K562 (cell line): ENCODE measurements around the gene ROBO2. TPM values are rescaled to one million over a fixed set of nuclear protein-coding genes. Genes with fewer than 3 reads are reported as not detected.

Experiments
- ATAC-seq: fragments of 200-7000 bp; cut with Tn5 transposase; 3 replicates; pipeline ENCODE4 v1.9.1; 2020; ENCODE audit warnings: moderate library complexity
- BruUV-seq: library from RNA; stranded (reverse); fragments of 400-500 nt; replicated peaks from 2 replicates; lab custom pipeline; 2021; lab: Mats Ljungman, UMichigan
- CTCF ChIA-PET: fragments of 300-600 bp; formaldehyde crosslinking; extraction: SDS; loops from one replicate; lab custom pipeline; 2021; ENCODE audit warnings: low intra/inter-chr PET ratio; lab: Yijun Ruan, JAX
- POLR2A ChIA-PET: fragments of 300-600, 350-650 bp; sonication (Branson Sonifier 250); formaldehyde crosslinking; extraction: SDS; loops from one replicate; lab custom pipeline; 2021; ENCODE audit warnings: antibody characterized with exemption, inconsistent platforms; lab: Yijun Ruan, JAX
- DNase-seq, 4 experiments: peaks; one replicate each; pipeline versions ENCODE4 v3.0.0 to v3.0.0-alpha.2; 2011 to 2018; ENCODE audit warnings: low spot score in 3 of 4, mixed read lengths in 3 of 4; ENCODE audit errors: extremely low read depth in 1 of 4
- FAIRE-seq: peaks from 2 replicates; lab custom pipeline; 2011; peaks lifted over from hg19 to GRCh38; lab: Jason Lieb, UNC
- H2AFZ ChIP-seq: 2 replicates; pipeline ENCODE4 v1.6.0; 2011; ENCODE audit warnings: low read depth, low read length, control low read depth, inconsistent platforms
- H3K27ac ChIP-seq: fragments of 200-600 bp; 3 replicates; pipeline ENCODE4 v1.8.0; 2011; ENCODE audit warnings: low read depth, mild to moderate bottlenecking, control low read depth, inconsistent platforms, low read length, moderate library complexity, mixed read lengths; ENCODE audit errors: extremely low read depth
- H3K27me3 ChIP-seq, 2 experiments: fragments of 300-600 bp in 1 of 2; 2 replicates in 1 of 2; 3 replicates in 1 of 2; pipeline versions ENCODE4 v1.6.0 to v1.8.0; 2011; ENCODE audit warnings: inconsistent platforms in 2 of 2, low read length in 2 of 2, mild to moderate bottlenecking in 1 of 2, mixed read lengths in 1 of 2, moderate library complexity in 1 of 2; ENCODE audit not compliant: control insufficient read depth in 2 of 2, insufficient read depth in 2 of 2
- H3K36me3 ChIP-seq: fragments of 300-600 bp; 3 replicates; pipeline ENCODE4 v1.8.0; 2011; ENCODE audit warnings: mild to moderate bottlenecking, low read length, inconsistent platforms; ENCODE audit not compliant: control insufficient read depth, insufficient read depth
- H3K4me1 ChIP-seq, 2 experiments: fragments of 200-600 bp in 1 of 2; replicated peaks in 1 of 2; 2 replicates in 1 of 2; 3 replicates in 1 of 2; pipeline versions ENCODE4 v1.5.1 to v1.8.0; 2011; ENCODE audit warnings: inconsistent platforms in 2 of 2, low read length in 2 of 2, mild to moderate bottlenecking in 1 of 2, mixed read lengths in 1 of 2, moderate library complexity in 1 of 2; ENCODE audit not compliant: control insufficient read depth in 2 of 2, insufficient read depth in 2 of 2
- H3K4me2 ChIP-seq: 2 replicates; pipeline ENCODE4 v1.6.1; 2011; ENCODE audit warnings: low read length, control low read depth, inconsistent platforms, mixed read lengths; ENCODE audit not compliant: insufficient read depth
- H3K4me3 ChIP-seq: fragments of 200-600 bp; sonication (generic), shearing (Covaris generic); 2 replicates; pipeline ENCODE4 v1.5.1; 2016; ENCODE audit warnings: control low read depth, inconsistent platforms
- H3K79me2 ChIP-seq: fragments of 200-600 bp; 3 replicates; pipeline ENCODE4 v1.8.0; 2011; ENCODE audit warnings: low read length, inconsistent platforms; ENCODE audit not compliant: control insufficient read depth, insufficient read depth
- H3K9ac ChIP-seq, 2 experiments: 2 replicates each; pipeline versions ENCODE4 v1.6.0 to v1.6.1; 2011; ENCODE audit warnings: low read depth in 2 of 2, low read length in 2 of 2, control low read depth in 1 of 2, inconsistent platforms in 1 of 2, mild to moderate bottlenecking in 1 of 2, mixed read lengths in 1 of 2; ENCODE audit not compliant: insufficient read depth in 1 of 2
- H3K9me1 ChIP-seq: one replicate; pipeline ENCODE4 v1.6.0; 2011; ENCODE audit warnings: inconsistent platforms, mild to moderate bottlenecking, low read length, moderate library complexity; ENCODE audit not compliant: control insufficient read depth, insufficient read depth
- H3K9me3 ChIP-seq: replicated peaks from 2 replicates; pipeline ENCODE4 v1.5.1; 2011; ENCODE audit warnings: low read depth, low read length, inconsistent platforms; ENCODE audit not compliant: control insufficient read depth, insufficient read depth
- H4K20me1 ChIP-seq: replicated peaks from 2 replicates; pipeline ENCODE4 v1.6.1; 2011; ENCODE audit warnings: low read length, inconsistent platforms, mixed read lengths; ENCODE audit not compliant: control insufficient read depth, insufficient read depth
- DIDO1 ChIP-seq: fragments of 450-650 bp; IDR thresholded peaks from 2 replicates; pipeline ENCODE4 v1.6.1; 2016; ENCODE audit warnings: low read depth, missing biosample characterization, missing genetic modification characterization
- NR2C2 ChIP-seq, 2 experiments: fragments of 200-800 bp in 1 of 2; sonication (Bioruptor generic) in 1 of 2; sonication (generic) in 1 of 2; formaldehyde crosslinking in 1 of 2; IDR thresholded peaks; 2 replicates each; pipeline versions ENCODE4 v1.6.1 to v1.8.0; 2016 to 2022; ENCODE audit warnings: mild to moderate bottlenecking in 1 of 2, missing compliant biosample characterization in 1 of 2, missing genetic modification characterization in 1 of 2, missing genetic modification reagents in 1 of 2
- RNF219 ChIP-seq: fragments of 250-450 bp; sonication (Bioruptor Pico); IDR thresholded peaks from 2 replicates; pipeline ENCODE4 v1.5.0; 2022; ENCODE audit warnings: mild to moderate bottlenecking
- TAF15 ChIP-seq: fragments of 200-400 bp; formaldehyde crosslinking; IDR thresholded peaks from 2 replicates; pipeline ENCODE4 v1.6.1; 2017; ENCODE audit warnings: mild to moderate bottlenecking, low read depth, low read length, moderate library complexity
- YBX1 ChIP-seq: fragments of 450-650 bp; IDR thresholded peaks from 2 replicates; pipeline ENCODE4 v1.7.1; 2016; ENCODE audit warnings: mild to moderate bottlenecking
- ZNF589 ChIP-seq: fragments of 200-800 bp; sonication (Bioruptor generic); IDR thresholded peaks from 2 replicates; pipeline ENCODE4 v1.6.1; 2016; ENCODE audit warnings: low read depth, missing genetic modification characterization, missing compliant biosample characterization
- ZNF655 ChIP-seq: fragments of 250-450 bp; sonication (Bioruptor Pico); IDR thresholded peaks from 2 replicates; pipeline ENCODE4 v1.5.0; 2021
- WGBS: fragments of 100-300 bp; shearing (Covaris generic); methylation state at CpG from one replicate; pipeline ENCODE4 v1.1.6; 2016; ENCODE audit warnings: low coverage, mixed read lengths; ENCODE audit not compliant: insufficient coverage; ENCODE audit errors: missing lambda C conversion rate; 5-methylcytosine and 5-hydroxymethylcytosine counted together
- in situ Hi-C: fragments of 300-500 bp; cut with MboI; formaldehyde crosslinking; loops from 4 replicates; pipeline ENCODE4 v1.15.0; 2018; ENCODE audit warnings: inconsistent platforms, mixed read lengths
- intact Hi-C: fragments of 100-400 bp; cut with micrococcal nuclease; formaldehyde crosslinking; loops from 2 replicates; pipeline ENCODE4 v1.14.2; 2022
- polyA plus RNA-seq, 8 experiments: library from polyadenylated mRNA; depleted of rRNA in 4 of 8; stranded (reverse) in 5 of 8; unstranded in 3 of 8; fragments of >200 nt; fragmentation: Nextera tagmentation in 2 of 8; fragmentation: Illumina TruSeq in 1 of 8; extraction: Ambion mirVana in 2 of 8; extraction: Trizol in 1 of 8; gene quantifications; 2 replicates each; pipeline versions ENCODE4 v1.2.1 to v1.2.3, GENCODE V29; 2011 to 2014; ENCODE audit warnings: inconsistent platforms in 1 of 8, missing spikeins in 1 of 8
- total RNA-seq, 7 experiments: library from RNA; depleted of rRNA in 6 of 7; stranded (reverse); fragments of >200 nt in 6 of 7; fragmentation: Illumina TruSeq in 2 of 7; extraction: Trizol in 2 of 7; gene quantifications; 2 replicates each; pipeline versions ENCODE4 v1.2.1 to v1.2.3, GENCODE V29; 2011 to 2021; ENCODE audit warnings: low replicate concordance in 1 of 7

ROBO2 gene
- total and polyA plus RNA-seq, 9 of the 15 experiments (the other 6 are each of a cell fraction or from before 2014, with no cell fraction given) = 0.84 to 3.0 (median 1.7) TPM

- TF ChIP-seq TAF15 (no peak), YBX1 (no peak), RNF219 (CRISPR knock-in tag) (no peak), ZNF589 (CRISPR knock-in tag) (no peak), DIDO1 (no peak), ZNF655 (no peak), NR2C2 (CRISPR knock-in tag; IDR thresholded peaks at IDR 0.05) (no peak), NR2C2 (tag; IDR thresholded peaks at IDR 0.05) (no peak)
- intact Hi-C loops = no loop called here
- no peak overlapping the region for H3K9ac ChIP-seq
- CTCF ChIA-PET = no interaction called here
- H3K27ac ChIP-seq = no peak overlapping the region
- in situ Hi-C loops = no loop called here
- no peaks in the 10 kb centered on the region for H3K36me3 ChIP-seq
- H3K4me1 ChIP-seq = peaks cover 0 to 4% of the 10 kb centered on the region in 2 experiments; a peak in 2 of 5 replicates
- no peaks in the 10 kb centered on the region for H4K20me1 ChIP-seq
- H3K27me3 ChIP-seq = no peaks in the 10 kb centered on the region
- no peaks in the 10 kb centered on the region for H3K9me3 ChIP-seq
- WGBS = 60% methylated on average over 4 of the region's 4 CpGs
- H3K4me3 ChIP-seq = no peak overlapping the region
- BruUV-seq = no TSS peak
- DNase-seq (no peak), FAIRE-seq (no peak), ATAC-seq (no peak)
- POLR2A ChIA-PET = no interaction called here
- H3K4me2 ChIP-seq = no peak overlapping the region
- peak overlapping the region; percentile 40; the same call in 1 of the 2 replicates for H2AFZ ChIP-seq
- H3K9me1 ChIP-seq = no peaks in the 10 kb centered on the region
- no peaks in the 10 kb centered on the region for H3K79me2 ChIP-seq
Observed at GRCh38 chr3:77182341-77182740, 142.4 kb downstream of the ROBO2 start.
